Tibial artery (tissue), 4 donors: ENCODE measurements around the gene USE1.

ENCODE experiments used
- DNase-seq, 2 donors: peaks; one replicate each; pipeline ENCODE4 v3.0.0-alpha.2; 2019
- H3K27ac ChIP-seq, 2 donors: fragments of 200-600 bp; sonication (generic) in 1 of 2; 1 replicate in 1 of 2; 2 replicates in 1 of 2; pipeline ENCODE4 v1.5.1; 2018 to 2019; ENCODE audit warnings: mild to moderate bottlenecking in 1 of 2
- H3K27me3 ChIP-seq, 2 donors: fragments of 200-600 bp; sonication (generic) in 1 of 2; one replicate each; pipeline versions ENCODE4 v1.5.1 to v1.6.0; 2016 to 2019
- H3K36me3 ChIP-seq, 3 donors: fragments of 200-600 bp; sonication (generic) in 2 of 3; one replicate each; pipeline ENCODE4 v1.5.1; 2016 to 2019; ENCODE audit warnings: mild to moderate bottlenecking in 2 of 3
- H3K4me1 ChIP-seq, 4 donors: fragments of 200-600 bp; sonication (generic) in 2 of 4; 1 replicate in 3 of 4; 2 replicates in 1 of 4; pipeline ENCODE4 v1.5.1; 2016 to 2019
- H3K4me3 ChIP-seq, 2 donors: fragments of 200-600 bp; sonication (generic) in 1 of 2; 1 replicate in 1 of 2; 2 replicates in 1 of 2; pipeline ENCODE4 v1.5.1; 2018 to 2019; ENCODE audit warnings: mild to moderate bottlenecking in 2 of 2
- H3K9me3 ChIP-seq, 3 donors: fragments of 200-600 bp; sonication (generic) in 1 of 3; one replicate each; pipeline ENCODE4 v1.5.1; 2016 to 2019
- CTCF ChIP-seq, 2 experiments: fragments of 200-600 bp in 1 of 2; fragments of 450-650 bp in 1 of 2; IDR thresholded peaks; one replicate each; pipeline ENCODE4 v1.5.1; 2017 to 2019; ENCODE audit warnings: antibody characterized with exemption in 2 of 2, mild to moderate bottlenecking in 1 of 2, moderate library complexity in 1 of 2
- intact Hi-C: fragments of 100-400 bp; cut with DNase I; formaldehyde crosslinking; loops from one replicate; pipeline ENCODE4 v1.15.0; 2023; ENCODE audit warnings: low total_unique reads

The USE1 gene

GRCh38 chr19:17249887-17250548 is 34.9 kb downstream of the USE1 start:
- H3K4me1 ChIP-seq: peaks cover 0 to 18% (median 7%) of the 10 kb centered on the region in 4 donors
- no peaks in the 10 kb centered on the region for H3K9me3 ChIP-seq
- H3K4me3 ChIP-seq: no peak overlapping the region
- H3K27me3 ChIP-seq: no peaks in the 10 kb centered on the region
- intact Hi-C loops: no loop called here
- no peak for DNase-seq
- H3K36me3 ChIP-seq: no peaks in the 10 kb centered on the region
- no peak for TF ChIP-seq CTCF (IDR thresholded peaks at IDR 0.05)
- no peak overlapping the region for H3K27ac ChIP-seq

GRCh38 chr19:17254636-17255035 is 39.5 kb downstream of the USE1 start:
- peaks cover 0 to under 1% (median 0%) of the 10 kb centered on the region in 4 donors for H3K4me1 ChIP-seq
- peaks cover 0 to 6% (median 0%) of the 10 kb centered on the region in 3 donors for H3K9me3 ChIP-seq
- H3K27ac ChIP-seq: no peak overlapping the region
- intact Hi-C loops: no loop called here
- no peaks in the 10 kb centered on the region for H3K36me3 ChIP-seq
- H3K4me3 ChIP-seq: no peak overlapping the region
- H3K27me3 ChIP-seq: no peaks in the 10 kb centered on the region
- no peak for DNase-seq
- TF ChIP-seq CTCF (IDR thresholded peaks at IDR 0.05): no peak

- Histone ChIP-seq H3K4me3 (no peak overlapping the region), H3K4me1 (no peaks in the 10 kb centered on the region), H3K9me3 (peaks cover 0 to 9% (median 0%) of the 10 kb centered on the region in 3 donors), H3K36me3 (no peaks in the 10 kb centered on the region), H3K27me3 (no peaks in the 10 kb centered on the region), H3K27ac (no peak overlapping the region)
- no peak for DNase-seq
- TF ChIP-seq CTCF (IDR thresholded peaks at IDR 0.05): no peak
- intact Hi-C loops: no loop called here
These were observed 40.0 kb downstream of the USE1 start for GRCh38 chr19:17255150-17255621.

GRCh38 chr19:17256130-17256529 is 41.0 kb downstream of the USE1 start:
- no peak overlapping the region for H3K4me3 ChIP-seq
- no peaks in the 10 kb centered on the region for H3K27me3 ChIP-seq
- H3K36me3 ChIP-seq: no peaks in the 10 kb centered on the region
- intact Hi-C loops: no loop called here
- H3K9me3 ChIP-seq: peaks cover 0 to 9% (median 0%) of the 10 kb centered on the region in 3 donors
- DNase-seq: no peak
- H3K4me1 ChIP-seq: no peaks in the 10 kb centered on the region
- H3K27ac ChIP-seq: no peak overlapping the region
- TF ChIP-seq CTCF (IDR thresholded peaks at IDR 0.05): no peak

GRCh38 chr19:17259118-17259780 is 44.1 kb downstream of the USE1 start:
- Histone ChIP-seq H3K4me1 (no peaks in the 10 kb centered on the region), H3K27me3 (no peaks in the 10 kb centered on the region), H3K9me3 (peaks cover 0 to 9% (median 0%) of the 10 kb centered on the region in 3 donors), H3K27ac (no peak overlapping the region), H3K4me3 (no peak overlapping the region), H3K36me3 (no peaks in the 10 kb centered on the region)
- no peak for DNase-seq
- no peak for TF ChIP-seq CTCF (IDR thresholded peaks at IDR 0.05)
- intact Hi-C loops: no loop called here
